ENCODE data around the gene KCNQ1. TPM values are rescaled to one million over a fixed set of nuclear protein-coding genes. Genes with fewer than 3 reads are reported as not detected.

The KCNQ1 gene
- total and polyA plus RNA-seq, 9 of the 15 experiments (the other 6 are each of a cell fraction or from before 2014, with no cell fraction given): 0.44 TPM; not detected in 8

DNA sequence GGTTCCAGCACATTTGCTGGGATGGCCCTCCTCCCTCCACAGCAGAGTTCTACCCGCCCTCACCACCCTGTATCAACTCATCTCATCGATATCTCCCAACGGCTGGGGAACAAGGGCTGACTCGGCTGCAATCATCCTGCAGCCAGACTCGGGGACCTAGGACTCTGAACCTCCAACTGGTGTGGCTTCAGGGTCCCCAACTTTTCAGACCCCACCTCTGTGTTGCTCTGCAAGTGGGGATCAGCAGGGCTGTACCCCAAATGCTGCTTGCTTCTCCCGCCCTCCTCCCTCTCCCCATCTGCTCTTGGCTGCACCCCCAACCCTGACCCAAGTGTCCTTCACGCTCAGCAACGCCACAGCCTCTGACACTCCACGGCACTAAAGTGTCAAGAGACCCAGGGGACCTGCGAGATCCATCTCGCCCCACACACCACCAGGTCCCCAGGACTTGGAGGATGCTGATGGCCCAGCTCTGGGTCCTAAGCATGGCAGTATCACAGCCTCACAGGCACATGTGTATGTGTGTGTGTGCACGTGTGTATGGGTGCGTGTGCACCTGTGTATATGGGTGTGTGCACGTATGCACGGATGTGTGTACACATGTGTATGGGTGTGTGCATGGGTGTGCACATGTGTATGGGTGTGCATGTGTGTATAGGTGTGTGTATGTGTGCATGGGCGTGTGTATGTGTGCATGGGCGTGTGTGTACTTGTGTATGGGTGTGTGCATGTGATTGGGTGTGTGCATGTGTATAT is 26.4 kb downstream of the KCNQ1 start (continued):
- TF ChIP-seq CBFA2T2 (conservative IDR thresholded peaks at IDR 0.05): no peak

DNA sequence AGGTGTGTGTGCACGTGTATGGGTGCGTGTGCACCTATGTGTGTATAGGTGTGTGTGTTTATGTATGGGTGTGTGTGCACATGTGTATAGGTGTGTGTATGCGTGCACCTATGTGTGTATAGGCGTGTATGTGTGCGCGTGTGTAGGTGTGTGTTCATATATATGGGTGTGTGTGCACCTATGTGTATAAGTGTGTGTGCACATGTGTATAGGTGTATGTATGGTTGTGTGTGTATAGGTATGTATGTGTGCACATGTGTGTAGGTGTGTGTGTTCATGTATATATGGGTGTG is 26.9 kb downstream of the KCNQ1 start:
- Histone ChIP-seq H3K27ac (ENCODE audit: extremely low read depth, low read depth, low read length) (no peak overlapping the region), H4K20me1 (replicated peaks; ENCODE audit: control insufficient read depth, insufficient read depth, low read length) (no peaks in the 10 kb centered on the region), H3K9ac (ENCODE audit: insufficient read depth in 1 of 2, low read depth in 2 of 2, low read length in 2 of 2) (no peak overlapping the region), H2AFZ (ENCODE audit: low read depth, low read length) (no peak overlapping the region), H3K4me2 (ENCODE audit: insufficient read depth, low read length) (no peak overlapping the region), H3K4me1 (replicated peaks in 1 of 2; ENCODE audit: control insufficient read depth in 2 of 2, insufficient read depth in 2 of 2, low read length in 2 of 2) (peaks cover 0 to 10% of the 10 kb centered on the region in 2 experiments; a peak in 1 of 5 replicates), H3K9me3 (replicated peaks; ENCODE audit: control insufficient read depth, insufficient read depth, low read depth, low read length) (no peaks in the 10 kb centered on the region), H3K9me1 (ENCODE audit: control insufficient read depth, insufficient read depth, low read length) (peaks cover 2% of the 10 kb centered on the region), H3K79me2 (ENCODE audit: control insufficient read depth, insufficient read depth, low read length) (no peaks in the 10 kb centered on the region), H3K4me3 (no peak overlapping the region), H3K36me3 (ENCODE audit: control insufficient read depth, insufficient read depth, low read length) (no peaks in the 10 kb centered on the region), H3K27me3 (ENCODE audit: control insufficient read depth in 2 of 2, insufficient read depth in 2 of 2, low read length in 2 of 2) (peaks cover 13 to 66% of the 10 kb centered on the region in 2 experiments; a peak in 3 of 5 replicates)
- in situ Hi-C loops (cut with MboI): no loop called here
- no peak for DNase-seq (ENCODE audit: extremely low read depth in 1 of 4, low spot score in 3 of 4)
- WGBS (ENCODE audit: insufficient coverage, low coverage, missing lambda C conversion rate): 4% methylated on average over 6 of the region's 6 CpGs
- no TSS peak for BruUV-seq (replicated peaks)
- ChIA-PET CTCF (ENCODE audit: low intra/inter-chr PET ratio) (no interaction called here), POLR2A (no interaction called here)
- ATAC-seq: no peak
- intact Hi-C loops (cut with micrococcal nuclease): no loop called here
- no peak for FAIRE-seq
- TF ChIP-seq, protein P1, sequence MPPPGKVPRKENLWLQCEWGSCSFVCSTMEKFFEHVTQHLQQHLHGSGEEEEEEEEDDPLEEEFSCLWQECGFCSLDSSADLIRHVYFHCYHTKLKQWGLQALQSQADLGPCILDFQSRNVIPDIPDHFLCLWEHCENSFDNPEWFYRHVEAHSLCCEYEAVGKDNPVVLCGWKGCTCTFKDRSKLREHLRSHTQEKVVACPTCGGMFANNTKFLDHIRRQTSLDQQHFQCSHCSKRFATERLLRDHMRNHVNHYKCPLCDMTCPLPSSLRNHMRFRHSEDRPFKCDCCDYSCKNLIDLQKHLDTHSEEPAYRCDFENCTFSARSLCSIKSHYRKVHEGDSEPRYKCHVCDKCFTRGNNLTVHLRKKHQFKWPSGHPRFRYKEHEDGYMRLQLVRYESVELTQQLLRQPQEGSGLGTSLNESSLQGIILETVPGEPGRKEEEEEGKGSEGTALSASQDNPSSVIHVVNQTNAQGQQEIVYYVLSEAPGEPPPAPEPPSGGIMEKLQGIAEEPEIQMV (tag; conservative IDR thresholded peaks at IDR 0.05; ENCODE audit: low read depth): no peak
- TF ChIP-seq, protein P2, sequence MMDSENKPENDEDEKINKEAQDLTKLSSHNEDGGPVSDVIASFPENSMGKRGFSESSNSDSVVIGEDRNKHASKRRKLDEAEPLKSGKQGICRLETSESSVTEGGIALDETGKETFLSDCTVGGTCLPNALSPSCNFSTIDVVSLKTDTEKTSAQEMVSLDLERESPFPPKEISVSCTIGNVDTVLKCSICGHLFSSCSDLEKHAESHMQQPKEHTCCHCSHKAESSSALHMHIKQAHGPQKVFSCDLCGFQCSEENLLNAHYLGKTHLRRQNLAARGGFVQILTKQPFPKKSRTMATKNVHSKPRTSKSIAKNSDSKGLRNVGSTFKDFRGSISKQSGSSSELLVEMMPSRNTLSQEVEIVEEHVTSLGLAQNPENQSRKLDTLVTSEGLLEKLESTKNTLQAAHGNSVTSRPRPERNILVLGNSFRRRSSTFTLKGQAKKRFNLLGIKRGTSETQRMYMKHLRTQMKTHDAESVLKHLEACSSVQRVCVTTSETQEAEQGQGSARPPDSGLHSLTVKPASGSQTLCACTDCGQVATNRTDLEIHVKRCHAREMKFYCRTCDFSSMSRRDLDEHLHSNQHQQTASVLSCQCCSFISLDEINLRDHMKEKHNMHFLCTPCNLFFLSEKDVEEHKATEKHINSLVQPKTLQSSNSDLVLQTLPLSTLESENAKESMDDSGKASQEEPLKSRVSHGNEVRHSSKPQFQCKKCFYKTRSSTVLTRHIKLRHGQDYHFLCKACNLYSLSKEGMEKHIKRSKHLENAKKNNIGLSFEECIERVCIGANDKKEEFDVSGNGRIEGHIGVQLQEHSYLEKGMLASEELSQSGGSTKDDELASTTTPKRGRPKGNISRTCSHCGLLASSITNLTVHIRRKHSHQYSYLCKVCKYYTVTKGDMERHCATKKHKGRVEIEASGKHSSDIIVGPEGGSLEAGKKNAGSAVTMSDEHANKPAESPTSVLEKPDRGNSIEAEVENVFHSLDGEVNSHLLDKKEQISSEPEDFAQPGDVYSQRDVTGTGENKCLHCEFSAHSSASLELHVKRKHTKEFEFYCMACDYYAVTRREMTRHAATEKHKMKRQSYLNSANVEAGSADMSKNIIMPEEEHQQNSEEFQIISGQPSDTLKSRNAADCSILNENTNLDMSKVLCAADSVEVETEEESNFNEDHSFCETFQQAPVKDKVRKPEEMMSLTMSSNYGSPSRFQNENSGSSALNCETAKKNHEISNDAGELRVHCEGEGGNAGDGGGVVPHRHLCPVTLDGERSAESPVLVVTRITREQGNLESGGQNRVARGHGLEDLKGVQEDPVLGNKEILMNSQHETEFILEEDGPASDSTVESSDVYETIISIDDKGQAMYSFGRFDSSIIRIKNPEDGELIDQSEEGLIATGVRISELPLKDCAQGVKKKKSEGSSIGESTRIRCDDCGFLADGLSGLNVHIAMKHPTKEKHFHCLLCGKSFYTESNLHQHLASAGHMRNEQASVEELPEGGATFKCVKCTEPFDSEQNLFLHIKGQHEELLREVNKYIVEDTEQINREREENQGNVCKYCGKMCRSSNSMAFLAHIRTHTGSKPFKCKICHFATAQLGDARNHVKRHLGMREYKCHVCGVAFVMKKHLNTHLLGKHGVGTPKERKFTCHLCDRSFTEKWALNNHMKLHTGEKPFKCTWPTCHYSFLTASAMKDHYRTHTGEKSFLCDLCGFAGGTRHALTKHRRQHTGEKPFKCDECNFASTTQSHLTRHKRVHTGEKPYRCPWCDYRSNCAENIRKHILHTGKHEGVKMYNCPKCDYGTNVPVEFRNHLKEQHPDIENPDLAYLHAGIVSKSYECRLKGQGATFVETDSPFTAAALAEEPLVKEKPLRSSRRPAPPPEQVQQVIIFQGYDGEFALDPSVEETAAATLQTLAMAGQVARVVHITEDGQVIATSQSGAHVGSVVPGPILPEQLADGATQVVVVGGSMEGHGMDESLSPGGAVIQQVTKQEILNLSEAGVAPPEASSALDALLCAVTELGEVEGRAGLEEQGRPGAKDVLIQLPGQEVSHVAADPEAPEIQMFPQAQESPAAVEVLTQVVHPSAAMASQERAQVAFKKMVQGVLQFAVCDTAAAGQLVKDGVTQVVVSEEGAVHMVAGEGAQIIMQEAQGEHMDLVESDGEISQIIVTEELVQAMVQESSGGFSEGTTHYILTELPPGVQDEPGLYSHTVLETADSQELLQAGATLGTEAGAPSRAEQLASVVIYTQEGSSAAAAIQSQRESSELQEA (IDR thresholded peaks at IDR 0.05; ENCODE audit: low read depth): no peak
- TF ChIP-seq STAT5B (CRISPR knock-in tag; IDR thresholded peaks at IDR 0.05): no peak
- TF ChIP-seq EHMT2 (IDR thresholded peaks at IDR 0.05): no peak
- TF ChIP-seq ZNF146 (CRISPR knock-in tag; IDR thresholded peaks at IDR 0.05; ENCODE audit: unreplicated experiment): no peak
- no peak for TF ChIP-seq BDP1 (IDR thresholded peaks at IDR 0.05; ENCODE audit: insufficient read depth, insufficient read length)
- TF ChIP-seq, protein P3, sequence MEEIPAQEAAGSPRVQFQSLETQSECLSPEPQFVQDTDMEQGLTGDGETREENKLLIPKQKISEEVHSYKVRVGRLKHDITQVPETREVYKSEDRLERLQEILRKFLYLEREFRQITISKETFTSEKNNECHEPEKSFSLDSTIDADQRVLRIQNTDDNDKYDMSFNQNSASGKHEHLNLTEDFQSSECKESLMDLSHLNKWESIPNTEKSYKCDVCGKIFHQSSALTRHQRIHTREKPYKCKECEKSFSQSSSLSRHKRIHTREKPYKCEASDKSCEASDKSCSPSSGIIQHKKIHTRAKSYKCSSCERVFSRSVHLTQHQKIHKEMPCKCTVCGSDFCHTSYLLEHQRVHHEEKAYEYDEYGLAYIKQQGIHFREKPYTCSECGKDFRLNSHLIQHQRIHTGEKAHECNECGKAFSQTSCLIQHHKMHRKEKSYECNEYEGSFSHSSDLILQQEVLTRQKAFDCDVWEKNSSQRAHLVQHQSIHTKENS (CRISPR knock-in tag; IDR thresholded peaks at IDR 0.05): no peak
- TF ChIP-seq ZNF668 (CRISPR knock-in tag; IDR thresholded peaks at IDR 0.05): no peak
- TF ChIP-seq ERF (CRISPR knock-in tag; IDR thresholded peaks at IDR 0.05): no peak
